Smooth muscle cell (in vitro differentiated cells): ENCODE measurements around the gene F10. TPM values are rescaled to one million over a fixed set of nuclear protein-coding genes. Genes with fewer than 3 reads are reported as not detected.
"Not testable (repeated sequence)": the region's sequence is repeated elsewhere in the genome, so short reads cannot be mapped to it uniquely, and the experiment has no call there.

ENCODE experiments used
- DNase-seq: peaks from one replicate; lab custom pipeline; 2025; ENCODE audit not compliant: unreplicated experiment; lab: John Stamatoyannopoulos, UW
- H2AFZ ChIP-seq: fragments of 200-600 bp; sonication (generic); 2 replicates; pipeline ENCODE4 v1.6.0; 2016; ENCODE audit warnings: antibody characterized with exemption, low read depth, mild to moderate bottlenecking
- H3F3A ChIP-seq: fragments of 200-600 bp; sonication (generic); 2 replicates; pipeline ENCODE4 v1.6.0; 2017; ENCODE audit warnings: antibody characterized with exemption, low read depth
- H3K27ac ChIP-seq: fragments of 200-600 bp; sonication (generic); 2 replicates; pipeline ENCODE4 v1.5.1; 2016; ENCODE audit warnings: low read depth, mild to moderate bottlenecking
- H3K27me3 ChIP-seq: fragments of 200-600 bp; sonication (generic); 2 replicates; pipeline ENCODE4 v1.6.1; 2016; ENCODE audit warnings: low read depth, mild to moderate bottlenecking
- H3K36me3 ChIP-seq: fragments of 200-600 bp; sonication (generic); 2 replicates; pipeline ENCODE4 v1.5.1; 2016; ENCODE audit warnings: low read depth
- H3K4me1 ChIP-seq: fragments of 200-600 bp; sonication (generic); 2 replicates; pipeline ENCODE4 v1.5.1; 2016; ENCODE audit warnings: low read depth
- H3K4me2 ChIP-seq: fragments of 200-600 bp; sonication (generic); 2 replicates; pipeline ENCODE4 v1.6.0; 2016; ENCODE audit warnings: mild to moderate bottlenecking
- H3K4me3 ChIP-seq: fragments of 200-600 bp; sonication (generic); 2 replicates; pipeline ENCODE4 v1.5.1; 2016; ENCODE audit warnings: mild to moderate bottlenecking
- H3K79me2 ChIP-seq: fragments of 200-600 bp; sonication (generic); 2 replicates; pipeline ENCODE4 v1.6.0; 2016; ENCODE audit warnings: low read depth, mild to moderate bottlenecking
- H3K9ac ChIP-seq: fragments of 200-600 bp; sonication (generic); 2 replicates; pipeline ENCODE4 v1.6.0; 2016; ENCODE audit warnings: low read depth
- H3K9me3 ChIP-seq: fragments of 200-600 bp; sonication (generic); replicated peaks from 2 replicates; pipeline ENCODE4 v1.5.1; 2016; ENCODE audit warnings: low read depth
- H4K20me1 ChIP-seq: fragments of 200-600 bp; sonication (generic); 2 replicates; pipeline ENCODE4 v1.6.0; 2016; ENCODE audit warnings: low read depth
- CTCF ChIP-seq: fragments of 200-600 bp; sonication (generic); IDR thresholded peaks from 2 replicates; pipeline ENCODE4 v1.5.1; 2017; ENCODE audit warnings: borderline replicate concordance, mild to moderate bottlenecking, antibody characterized with exemption; ENCODE audit not compliant: insufficient read depth, poor library complexity, severe bottlenecking
- WGBS: methylation state at CpG from one replicate; pipeline ENCODE4 v1.1.7; 2016; ENCODE audit warnings: low lambda C conversion rate; 5-methylcytosine and 5-hydroxymethylcytosine counted together
- polyA plus RNA-seq: library from polyadenylated mRNA; unstranded; fragments of >200 nt; fragmentation: Nextera tagmentation; extraction: Ambion mirVana; gene quantifications from 2 replicates; pipeline ENCODE4 v1.2.1, GENCODE V29; 2016
- total RNA-seq: library from RNA; depleted of rRNA; stranded (reverse); fragments of >200 nt; gene quantifications from 2 replicates; pipeline ENCODE4 v1.2.3, GENCODE V29; 2014

Gene F10
- total and polyA plus RNA-seq, 2 experiments from 2014 or later: 17.1 to 43.7 TPM

DNA sequence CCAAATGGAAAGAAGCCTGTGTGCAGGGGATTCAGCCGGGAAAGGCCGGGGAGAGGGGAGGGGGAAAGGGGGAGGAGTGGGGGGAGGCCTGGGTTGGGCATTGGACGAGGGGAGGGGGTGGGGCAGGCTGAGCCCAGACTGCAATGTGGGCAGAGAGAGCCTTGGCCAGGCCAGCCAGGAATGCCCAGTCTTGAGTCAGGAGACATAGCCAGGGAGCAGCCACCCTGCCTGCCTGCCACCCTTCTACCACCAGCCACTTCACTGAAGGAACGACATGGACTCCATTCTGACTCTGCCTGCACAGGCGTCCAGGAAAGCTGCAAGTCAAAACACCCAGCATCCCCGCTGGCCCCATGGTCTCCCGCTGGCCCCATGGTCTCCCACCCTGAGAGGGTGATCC is 36.3 kb downstream of the F10 start:
- H3K27me3 ChIP-seq: peaks cover 8% of the 10 kb centered on the region
- H3K79me2 ChIP-seq: no peaks in the 10 kb centered on the region
- no peak overlapping the region for H3K4me3 ChIP-seq
- 83% methylated on average over 4 of the region's 7 CpGs for WGBS
- H3K36me3 ChIP-seq: no peaks in the 10 kb centered on the region
- H3K9ac ChIP-seq: no peak overlapping the region
- DNase-seq: no peak
- H3K27ac ChIP-seq: no peak overlapping the region
- H3K9me3 ChIP-seq: no peaks in the 10 kb centered on the region
- H2AFZ ChIP-seq: no peak overlapping the region
- no peaks in the 10 kb centered on the region for H3F3A ChIP-seq
- H3K4me2 ChIP-seq: no peak overlapping the region
- no peak for TF ChIP-seq CTCF
- no peaks in the 10 kb centered on the region for H4K20me1 ChIP-seq
- H3K4me1 ChIP-seq: peaks cover 4% of the 10 kb centered on the region

GRCh38 chr13:113159701-113160100 is 37.1 kb downstream of the F10 start:
- peaks cover 8% of the 10 kb centered on the region for H3K27me3 ChIP-seq
- H3K36me3 ChIP-seq: no peaks in the 10 kb centered on the region
- TF ChIP-seq CTCF: no peak
- DNase-seq: no peak
- no peaks in the 10 kb centered on the region for H3F3A ChIP-seq
- H3K9ac ChIP-seq: no peak overlapping the region
- H3K27ac ChIP-seq: no peak overlapping the region
- no peaks in the 10 kb centered on the region for H3K79me2 ChIP-seq
- no peak overlapping the region for H2AFZ ChIP-seq
- H3K4me2 ChIP-seq: no peak overlapping the region
- H3K9me3 ChIP-seq: no peaks in the 10 kb centered on the region
- WGBS: 89% methylated on average over 20 of the region's 20 CpGs
- no peaks in the 10 kb centered on the region for H4K20me1 ChIP-seq
- peaks cover 4% of the 10 kb centered on the region for H3K4me1 ChIP-seq
- no peak overlapping the region for H3K4me3 ChIP-seq

DNA sequence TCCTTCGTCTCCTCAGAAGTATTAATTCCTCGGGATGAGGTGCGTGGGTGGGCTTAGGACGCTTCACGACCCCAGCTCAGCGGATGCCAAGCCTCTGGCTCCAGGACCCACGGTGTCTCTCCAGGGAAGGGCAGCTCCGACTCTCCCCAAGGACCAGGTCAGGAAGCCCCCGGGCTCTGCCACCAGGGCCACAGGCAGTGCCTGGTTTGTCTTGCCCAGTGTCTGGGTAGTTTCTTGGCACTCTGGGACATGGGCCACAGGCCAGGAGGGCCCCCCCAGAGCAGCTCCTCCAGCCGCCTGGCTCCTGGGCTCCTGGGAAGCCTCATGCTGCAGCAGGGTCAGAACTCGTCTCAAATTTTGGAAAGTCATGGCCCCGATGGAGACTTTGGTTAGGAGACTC is 38.4 kb downstream of the F10 start:
- Histone ChIP-seq H3K9ac (no peak overlapping the region), H2AFZ (no peak overlapping the region), H3K27ac (no peak overlapping the region), H3K9me3 (no peaks in the 10 kb centered on the region), H3K79me2 (no peaks in the 10 kb centered on the region), H3K4me2 (no peak overlapping the region), H3K4me1 (peaks cover 4% of the 10 kb centered on the region), H3K36me3 (no peaks in the 10 kb centered on the region), H4K20me1 (no peaks in the 10 kb centered on the region), H3K4me3 (no peak overlapping the region), H3F3A (no peaks in the 10 kb centered on the region), H3K27me3 (peaks cover 8% of the 10 kb centered on the region)
- TF ChIP-seq CTCF: no peak
- WGBS: 78% methylated on average over 12 of the region's 12 CpGs
- DNase-seq: no peak

DNA sequence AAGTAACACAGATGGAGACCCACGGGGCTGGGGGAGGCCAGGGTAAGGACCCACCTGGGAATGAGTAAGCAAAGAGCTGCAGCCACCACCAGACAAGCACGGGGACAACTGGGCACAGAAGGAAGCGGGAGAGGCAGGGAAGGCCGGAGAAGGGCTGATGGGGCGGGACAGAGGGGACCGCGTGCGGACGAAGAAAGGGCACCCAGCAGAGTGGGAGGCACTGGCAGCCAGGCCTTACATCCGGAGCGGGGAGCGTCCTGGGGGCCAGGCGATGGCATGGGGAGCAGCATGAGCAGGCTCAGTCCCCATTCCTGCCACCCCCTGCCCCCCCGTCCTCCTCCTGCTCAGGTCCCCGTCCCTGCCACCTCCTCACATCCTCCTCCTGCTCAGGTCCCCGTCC is 38.8 kb downstream of the F10 start:
- H3K27ac ChIP-seq: no peak overlapping the region
- H3K9me3 ChIP-seq: no peaks in the 10 kb centered on the region
- peaks cover 4% of the 10 kb centered on the region for H3K4me1 ChIP-seq
- no peak overlapping the region for H3K4me2 ChIP-seq
- H4K20me1 ChIP-seq: no peaks in the 10 kb centered on the region
- no peak overlapping the region for H2AFZ ChIP-seq
- H3K4me3 ChIP-seq: no peak overlapping the region
- WGBS: 81% methylated on average over 12 of the region's 16 CpGs
- peaks cover 8% of the 10 kb centered on the region for H3K27me3 ChIP-seq
- no peaks in the 10 kb centered on the region for H3K79me2 ChIP-seq
- no peaks in the 10 kb centered on the region for H3F3A ChIP-seq
- H3K9ac ChIP-seq: no peak overlapping the region
- H3K36me3 ChIP-seq: no peaks in the 10 kb centered on the region
- no peak for TF ChIP-seq CTCF
- no peak for DNase-seq

DNA sequence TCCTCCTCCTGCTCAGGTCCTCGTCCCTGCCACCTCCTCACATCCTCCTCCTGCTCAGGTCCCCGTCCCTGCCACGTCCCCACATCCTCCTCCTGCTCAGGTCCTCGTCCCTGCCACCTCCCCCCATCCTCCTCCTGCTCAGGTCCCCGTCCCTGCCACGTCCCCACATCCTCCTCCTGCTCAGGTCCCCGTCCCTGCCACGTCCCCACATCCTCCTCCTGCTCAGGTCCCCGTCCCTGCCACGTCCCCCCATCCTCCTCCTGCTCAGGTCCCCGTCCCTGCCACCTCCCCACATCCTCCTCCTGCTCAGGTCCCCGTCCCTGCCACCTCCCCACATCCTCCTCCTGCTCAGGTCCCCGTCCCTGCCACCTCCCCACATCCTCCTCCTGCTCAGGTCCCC is 39.4 kb downstream of the F10 start:
- not testable (repeated sequence) for H3K4me1 ChIP-seq, H3K9me3 ChIP-seq, H3K36me3 ChIP-seq, H3K4me2 ChIP-seq, H3K4me3 ChIP-seq, H3K9ac ChIP-seq, DNase-seq, H3F3A ChIP-seq, H4K20me1 ChIP-seq, H2AFZ ChIP-seq, H3K27ac ChIP-seq, H3K79me2 ChIP-seq, H3K27me3 ChIP-seq
- no CpG with 5 or more reads among the region's 13 CpGs for WGBS
